Nephron progenitor cell (in vitro differentiated cells): ENCODE data around the gene TMEM60.
A peak's percentile ranks its signal among the peaks of the same experiment; 100 is the strongest.
"Not testable (repeated sequence)": the region's sequence is repeated elsewhere in the genome, so short reads cannot be mapped to it uniquely, and the experiment has no call there.

Experiments used
- DNase-seq: peaks from one replicate; pipeline ENCODE4 v3.0.0; 2021
- H3K27ac Mint-ChIP-seq: 2 replicates; pipeline ENCODE4 v1.8.0; 2021; ENCODE audit warnings: mild to moderate bottlenecking, moderate library complexity, mixed read lengths
- H3K27me3 Mint-ChIP-seq: 2 replicates; pipeline ENCODE4 v1.8.0; 2021; ENCODE audit warnings: mild to moderate bottlenecking, low read depth, mixed read lengths; ENCODE audit not compliant: poor library complexity
- H3K36me3 Mint-ChIP-seq: 2 replicates; pipeline ENCODE4 v1.8.0; 2021; ENCODE audit warnings: low read depth, mixed read lengths
- H3K4me1 Mint-ChIP-seq: 2 replicates; pipeline ENCODE4 v1.8.0; 2021; ENCODE audit warnings: mixed read lengths
- H3K4me3 Mint-ChIP-seq: 2 replicates; pipeline ENCODE4 v1.8.0; 2021; ENCODE audit warnings: mild to moderate bottlenecking, moderate library complexity, mixed read lengths
- H3K9me3 Mint-ChIP-seq: 2 replicates; pipeline ENCODE4 v1.8.0; 2021; ENCODE audit warnings: mild to moderate bottlenecking, moderate library complexity, mixed read lengths
- CTCF ChIP-seq: fragments of 200-600 bp; sonication (generic); IDR thresholded peaks from 2 replicates; pipeline ENCODE4 v1.5.0; 2021; ENCODE audit warnings: antibody characterized with exemption

Gene TMEM60

GRCh38 chr7:77791956-77792355, 6.3 kb downstream of the TMEM60 start:
- no peaks in the 10 kb centered on the region for H3K27me3 Mint-ChIP-seq
- DNase-seq = no peak
- H3K4me1 Mint-ChIP-seq = peaks cover 21% of the 10 kb centered on the region
- H3K9me3 Mint-ChIP-seq = no peaks in the 10 kb centered on the region
- H3K27ac Mint-ChIP-seq = peak overlapping the region; percentile 43
- no peak for TF ChIP-seq CTCF
- no peak overlapping the region for H3K4me3 Mint-ChIP-seq
- H3K36me3 Mint-ChIP-seq = peaks cover 16% of the 10 kb centered on the region

- no peak overlapping the region for H3K27ac Mint-ChIP-seq
Observed at GRCh38 chr7:77791336-77791735, 6.9 kb downstream of the TMEM60 start.

GRCh38 chr7:77788327-77788902, 9.8 kb downstream of the TMEM60 start:
- H3K36me3 Mint-ChIP-seq = peaks cover 24% of the 10 kb centered on the region
- DNase-seq = no peak
- no peaks in the 10 kb centered on the region for H3K27me3 Mint-ChIP-seq

More at GRCh38 chr7:77791336-77791735, 6.9 kb downstream of the TMEM60 start:
- no peak overlapping the region for H3K4me3 Mint-ChIP-seq
- DNase-seq = no peak
- no peaks in the 10 kb centered on the region for H3K27me3 Mint-ChIP-seq
- peaks cover 16% of the 10 kb centered on the region for H3K36me3 Mint-ChIP-seq
- no peaks in the 10 kb centered on the region for H3K9me3 Mint-ChIP-seq
- H3K4me1 Mint-ChIP-seq = peaks cover 15% of the 10 kb centered on the region
- TF ChIP-seq CTCF = no peak

GRCh38 chr7:77786741-77787140, 11.5 kb downstream of the TMEM60 start:
- Mint-ChIP-seq H3K27me3 (no peaks in the 10 kb centered on the region), H3K27ac (no peak overlapping the region), H3K4me3 (no peak overlapping the region), H3K4me1 (no peaks in the 10 kb centered on the region), H3K9me3 (peaks cover 19% of the 10 kb centered on the region), H3K36me3 (peaks cover 35% of the 10 kb centered on the region)
- DNase-seq = no peak
- no peak for TF ChIP-seq CTCF

More at GRCh38 chr7:77788327-77788902, 9.8 kb downstream of the TMEM60 start:
- TF ChIP-seq CTCF = no peak
- no peaks in the 10 kb centered on the region for H3K4me1 Mint-ChIP-seq
- H3K4me3 Mint-ChIP-seq = no peak overlapping the region
- no peak overlapping the region for H3K27ac Mint-ChIP-seq
- H3K9me3 Mint-ChIP-seq = peaks cover 19% of the 10 kb centered on the region

- no peak for DNase-seq
- no peaks in the 10 kb centered on the region for H3K4me1 Mint-ChIP-seq
- peaks cover 19% of the 10 kb centered on the region for H3K9me3 Mint-ChIP-seq
- no peak overlapping the region for H3K27ac Mint-ChIP-seq
- no peak for TF ChIP-seq CTCF
- no peak overlapping the region for H3K4me3 Mint-ChIP-seq
- no peaks in the 10 kb centered on the region for H3K27me3 Mint-ChIP-seq
- H3K36me3 Mint-ChIP-seq = peaks cover 39% of the 10 kb centered on the region
Observed at GRCh38 chr7:77786018-77786417, 12.2 kb downstream of the TMEM60 start.

GRCh38 chr7:77784426-77784825, 13.8 kb downstream of the TMEM60 start:
- H3K27me3 Mint-ChIP-seq, H3K4me1 Mint-ChIP-seq, DNase-seq, H3K4me3 Mint-ChIP-seq: not testable (repeated sequence)
- Mint-ChIP-seq H3K36me3 (peaks cover 48% of the 10 kb centered on the region), H3K27ac (peak overlapping the region; percentile 24), H3K9me3 (peaks cover 19% of the 10 kb centered on the region)
